HT-29 (cell line): Measurements from ENCODE around the gene COMMD10. TPM values are rescaled to one million over a fixed set of nuclear protein-coding genes. Genes with fewer than 3 reads are reported as not detected.
A peak's percentile ranks its signal among the peaks of the same experiment; 100 is the strongest.

Experiments
- DNase-seq: peaks from one replicate; pipeline ENCODE4 v3.0.0-alpha.2; 2015; ENCODE audit warnings: low spot score
- total RNA-seq: library from RNA; depleted of rRNA; stranded (reverse); fragments of >200 nt; shearing (Covaris generic); gene quantifications from 2 replicates; pipeline ENCODE4 v1.2.3, GENCODE V29; 2014

COMMD10 gene
- total RNA-seq, 1 experiment from 2014 or later, result 9.7 TPM

DNA sequence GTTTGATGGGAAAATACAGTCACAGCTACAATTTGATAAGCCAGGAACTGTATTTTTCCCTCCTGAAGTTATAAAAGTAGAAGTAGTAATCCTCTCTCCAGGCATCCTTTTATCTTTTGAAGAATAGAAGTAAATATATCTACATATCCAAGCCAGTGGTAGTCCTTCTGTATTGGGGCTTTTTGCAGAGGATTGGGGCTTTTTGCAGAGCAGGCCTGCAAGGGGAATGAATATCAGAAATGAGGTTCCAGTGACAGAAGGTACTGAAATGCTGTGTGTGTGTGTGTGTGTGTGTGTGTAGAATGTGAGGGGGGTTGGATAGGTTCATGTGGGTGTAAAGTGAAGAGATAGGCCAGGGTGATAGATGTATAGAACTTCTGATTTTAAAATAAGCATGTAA is 127.4 kb downstream of the COMMD10 start:
- no peak for DNase-seq

- no peak for DNase-seq
Measured at GRCh38 chr5:116216246-116216645, 131.4 kb downstream of the COMMD10 start.

DNA sequence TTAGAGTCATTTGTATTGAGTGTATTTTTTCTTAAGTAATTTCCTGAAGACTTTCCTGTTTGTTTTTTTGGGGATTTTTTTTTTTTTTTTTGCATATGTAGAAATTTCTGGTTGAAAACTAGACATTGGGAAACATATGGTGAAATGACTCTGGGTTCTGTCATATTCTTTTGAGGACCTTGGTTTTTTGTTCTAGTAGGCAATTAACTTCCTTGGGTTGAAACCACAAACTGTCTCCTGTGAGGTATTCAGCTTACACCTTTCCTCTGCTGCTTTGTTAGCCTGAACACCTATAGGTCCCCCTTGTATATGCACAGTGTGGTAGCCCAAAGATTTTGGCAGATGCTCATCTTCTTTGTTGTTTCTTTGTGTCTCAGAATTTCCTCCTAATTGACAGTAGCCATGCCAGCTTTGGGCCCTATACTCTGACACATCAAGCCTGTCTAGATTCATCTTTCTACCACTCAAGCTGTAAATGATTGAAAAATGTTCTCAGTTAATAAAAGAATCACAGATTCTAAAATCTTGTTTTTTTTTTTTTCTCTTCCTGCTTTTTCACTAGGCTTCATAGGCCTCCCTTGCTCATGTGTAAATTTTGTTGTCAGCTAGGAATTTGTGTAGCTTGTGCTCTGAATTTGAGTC is 140.6 kb downstream of the COMMD10 start:
- DNase-seq, result no peak

DNA sequence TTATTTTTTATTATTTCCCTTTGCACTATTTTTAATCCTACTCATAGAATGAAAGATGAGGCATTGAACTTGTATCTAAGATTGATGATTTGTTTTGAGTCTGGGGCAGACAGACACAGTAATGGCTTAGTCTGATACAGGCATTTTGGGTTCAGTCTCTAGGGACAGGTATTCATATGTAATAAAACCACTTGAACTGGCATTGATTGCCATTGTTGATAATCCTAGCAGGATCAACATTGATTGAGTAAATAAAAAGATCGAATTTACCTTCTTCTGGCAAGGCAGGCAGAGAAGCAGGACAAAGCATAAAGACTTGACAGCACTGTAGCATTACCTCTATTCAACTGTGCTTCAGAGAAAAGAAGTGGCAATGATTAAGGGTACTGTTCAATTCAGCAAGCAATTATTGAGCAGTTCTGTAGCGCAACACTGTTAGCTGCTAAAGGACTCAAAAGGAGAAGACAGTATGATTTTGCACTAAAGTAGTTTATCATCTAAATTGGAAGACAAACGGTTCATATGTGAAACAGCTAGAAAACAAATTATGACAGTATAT is 144.4 kb downstream of the COMMD10 start:
- DNase-seq, result no peak

GRCh38 chr5:116231288-116231687 is 146.5 kb downstream of the COMMD10 start:
- no peak for DNase-seq

GRCh38 chr5:116234681-116235080 is 149.9 kb downstream of the COMMD10 start:
- DNase-seq, result no peak

- peak; percentile 40 for DNase-seq
Measured at GRCh38 chr5:116237917-116238500, 153.2 kb downstream of the COMMD10 start.

DNA sequence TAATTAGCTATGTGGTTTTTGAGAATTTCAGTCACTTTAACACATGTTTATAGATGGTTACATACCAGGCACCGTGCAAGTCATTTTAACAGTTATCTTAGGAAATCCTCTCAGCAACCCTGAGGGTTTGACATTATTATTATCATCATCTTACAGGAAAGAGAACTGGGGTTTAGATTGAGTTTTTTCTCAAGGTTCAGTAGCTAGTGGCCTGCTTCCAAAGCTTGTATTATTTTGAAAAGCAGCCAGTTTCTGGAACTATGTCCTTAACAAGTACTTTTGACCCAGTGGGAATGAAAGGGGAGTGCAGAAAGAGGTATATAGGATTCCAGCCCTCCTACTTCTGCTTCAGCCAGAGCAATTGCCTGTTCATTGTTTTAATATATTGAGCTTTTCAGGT is 157.5 kb downstream of the COMMD10 start:
- DNase-seq, result no peak

DNA sequence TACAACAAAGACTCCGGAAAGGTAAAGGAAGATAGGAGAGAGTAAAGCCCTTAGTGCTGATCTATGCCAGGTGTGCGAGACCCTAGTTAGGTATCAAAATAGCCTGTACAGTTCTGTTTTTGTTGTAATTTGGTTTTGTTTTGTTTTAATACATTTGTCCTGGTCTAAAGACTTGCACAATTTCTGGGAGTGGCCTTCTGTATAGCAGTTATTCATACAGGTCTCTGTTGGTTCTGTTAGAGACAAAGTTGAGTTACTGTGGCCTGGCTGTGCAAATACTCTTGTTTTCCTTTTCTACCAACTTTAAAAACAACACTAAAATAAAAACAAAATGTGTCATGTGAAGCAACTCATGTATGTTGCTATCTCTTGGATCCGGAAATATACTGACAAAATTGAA is 163.6 kb downstream of the COMMD10 start:
- DNase-seq, result no peak

DNA sequence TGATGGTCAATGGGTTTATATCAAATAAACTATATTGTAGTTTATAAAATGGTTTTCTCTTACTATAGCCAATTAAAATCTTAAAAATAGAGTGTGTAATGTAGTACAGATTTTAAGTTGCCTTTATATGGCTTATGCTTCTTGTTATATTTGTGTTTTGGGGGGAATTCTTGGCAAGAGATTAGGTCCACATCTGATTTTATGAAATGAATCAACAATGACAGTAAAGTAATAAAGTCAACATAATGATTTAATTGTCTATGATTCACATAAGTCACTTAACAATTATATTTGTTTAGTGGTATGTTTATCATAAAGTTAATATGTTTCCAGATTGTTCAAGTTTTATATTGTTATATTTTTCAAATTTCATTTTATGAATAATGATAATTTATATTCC is 164.8 kb downstream of the COMMD10 start:
- no peak for DNase-seq

GRCh38 chr5:116256717-116257116 is 171.9 kb downstream of the COMMD10 start:
- no peak for DNase-seq

DNA sequence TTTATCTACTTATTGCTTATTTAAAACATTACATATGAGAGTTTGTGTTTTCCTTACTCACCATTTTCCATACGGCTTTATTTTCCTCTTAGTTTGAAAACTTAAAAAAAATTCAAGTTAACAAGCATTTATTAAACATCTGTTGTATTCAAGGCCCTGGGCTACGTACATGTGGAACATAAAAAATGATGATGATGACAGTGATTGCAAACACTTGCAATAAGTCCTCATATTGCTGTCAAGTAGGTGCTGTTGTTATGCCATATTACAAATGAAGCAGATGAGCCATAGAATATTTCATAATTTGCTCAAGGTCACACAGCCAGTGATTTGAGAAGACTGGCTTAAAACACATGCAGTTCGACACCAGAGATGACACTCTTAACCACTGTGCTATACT is 180.6 kb downstream of the COMMD10 start:
- DNase-seq, result no peak

DNA sequence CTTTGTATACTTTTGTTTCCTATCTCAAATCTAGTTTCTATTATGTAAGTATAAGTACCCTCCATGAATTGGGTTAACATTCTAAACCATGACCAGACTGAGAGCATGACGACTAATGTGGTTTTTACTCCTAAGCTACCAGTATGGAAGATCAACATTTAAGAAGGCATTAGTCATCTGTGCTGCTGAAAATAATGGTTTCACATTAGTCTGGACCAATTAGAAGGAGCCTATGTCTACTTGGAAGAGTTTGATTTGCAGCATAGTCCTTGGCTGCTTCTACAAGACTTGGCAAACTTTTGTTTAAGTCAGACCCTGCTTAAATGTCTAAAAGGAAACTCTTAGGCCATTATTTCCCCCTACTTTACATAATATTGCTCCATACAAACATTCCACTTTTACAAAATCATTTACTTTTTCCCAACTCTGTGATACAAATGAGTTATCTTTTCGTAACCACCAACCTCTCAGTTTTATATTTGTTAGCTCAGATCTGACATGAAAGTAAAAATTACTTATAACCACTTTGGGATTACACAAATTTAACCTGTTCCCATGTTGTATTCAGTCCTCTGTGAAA is 186.7 kb downstream of the COMMD10 start:
- no peak for DNase-seq

GRCh38 chr5:116272281-116272941 is 187.6 kb downstream of the COMMD10 start:
- DNase-seq, result peak; percentile 16

DNA sequence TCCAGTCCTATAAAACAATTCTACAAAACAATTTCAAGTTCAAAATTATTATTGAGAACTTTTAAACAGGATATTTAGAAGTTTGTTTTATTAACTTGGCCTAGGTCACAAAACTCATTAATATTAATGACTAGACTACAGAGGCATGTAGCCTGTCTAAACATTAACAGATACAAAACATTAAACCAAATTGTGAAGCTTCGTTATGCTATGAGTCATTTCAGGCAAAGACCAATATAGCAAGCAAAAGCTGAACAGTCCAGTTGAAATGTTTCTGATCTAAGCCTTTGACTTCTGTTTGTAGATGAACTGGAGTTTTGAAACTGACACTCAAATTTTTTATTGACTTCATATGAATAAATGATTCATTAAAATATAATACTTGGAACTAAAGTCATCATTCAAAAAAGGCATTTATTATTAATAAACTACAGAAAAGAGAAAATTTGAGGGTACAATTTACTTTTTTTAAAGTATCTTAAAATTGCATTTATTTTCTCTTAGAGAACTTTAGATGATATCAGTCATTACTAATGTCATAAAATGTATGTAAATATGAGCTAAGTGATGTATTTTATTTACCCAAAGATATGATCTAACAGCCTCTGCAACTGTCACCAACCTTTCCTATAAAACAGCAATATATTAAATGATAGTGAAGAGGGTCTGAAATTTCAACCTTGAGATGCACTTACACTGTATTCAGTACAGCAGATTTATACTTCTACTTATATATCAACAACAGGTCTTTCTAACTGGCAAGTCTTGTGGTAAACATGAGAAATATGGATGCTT is 188.8 kb downstream of the COMMD10 start:
- peak; percentile 72 for DNase-seq

GRCh38 chr5:116274251-116274650 is 189.4 kb downstream of the COMMD10 start:
- DNase-seq, result no peak

GRCh38 chr5:116275282-116275681 is 190.5 kb downstream of the COMMD10 start:
- no peak for DNase-seq

- DNase-seq, result no peak
Measured at GRCh38 chr5:116276952-116277351, 192.1 kb downstream of the COMMD10 start.

GRCh38 chr5:116280149-116280803 is 195.5 kb downstream of the COMMD10 start:
- no peak for DNase-seq

- no peak for DNase-seq
Measured at GRCh38 chr5:116281309-116281708, 196.5 kb downstream of the COMMD10 start.

DNA sequence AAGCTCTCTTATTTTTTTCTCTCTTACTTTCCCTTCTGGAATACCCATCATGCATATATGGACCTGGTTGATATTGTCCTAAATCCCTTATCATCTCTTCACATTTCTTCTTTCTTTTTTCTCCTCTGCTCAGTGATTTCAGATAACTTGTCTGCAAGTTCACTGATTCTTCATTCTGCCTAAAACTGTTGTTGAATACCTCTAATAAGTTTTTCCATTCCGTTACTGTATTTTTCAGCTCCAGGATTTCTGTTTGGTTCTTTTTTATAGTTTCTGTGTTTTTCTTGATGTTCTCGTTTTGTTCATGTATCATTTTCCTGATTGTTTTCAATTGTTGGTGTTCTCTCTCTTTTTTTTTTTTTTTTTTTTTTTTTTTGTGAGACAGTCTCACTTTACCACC is 203.7 kb downstream of the COMMD10 start:
- no peak for DNase-seq
